Prostate gland (tissue), 2 donors: ENCODE measurements around the gene SLC25A26. TPM values are rescaled to one million over a fixed set of nuclear protein-coding genes. Genes with fewer than 3 reads are reported as not detected.

Experiments
- DNase-seq: peaks from one replicate; pipeline ENCODE4 v3.0.0-alpha.2; 2019; ENCODE audit warnings: low spot score
- H3K27ac ChIP-seq, 2 donors: fragments of 200-600 bp; sonication (generic); 2 replicates each; pipeline ENCODE4 v1.5.1; 2017 to 2019
- H3K27me3 ChIP-seq: fragments of 200-600 bp; sonication (generic); replicated peaks from 2 replicates; pipeline ENCODE4 v1.5.1; 2019; ENCODE audit not compliant: insufficient read depth
- H3K36me3 ChIP-seq, 2 donors: fragments of 200-600 bp; sonication (generic); 1 replicate in 1 of 2; 2 replicates in 1 of 2; pipeline versions ENCODE4 v1.5.1 to v1.8.1; 2017 to 2019
- H3K4me1 ChIP-seq: fragments of 200-600 bp; sonication (generic); replicated peaks from 2 replicates; pipeline ENCODE4 v1.5.1; 2019
- H3K4me3 ChIP-seq, 2 donors: fragments of 200-600 bp; sonication (generic); 2 replicates each; pipeline ENCODE4 v1.5.1; 2017 to 2019
- H3K9me3 ChIP-seq: fragments of 200-600 bp; sonication (generic); 2 replicates; pipeline ENCODE4 v1.5.1; 2017
- CTCF ChIP-seq, 4 experiments: fragments of 200-600 bp in 2 of 4; fragments of 450-650 bp in 2 of 4; sonication (generic) in 2 of 4; IDR thresholded peaks; 1 replicate in 3 of 4; 2 replicates in 1 of 4; pipeline ENCODE4 v1.5.1; 2016 to 2019; ENCODE audit warnings: antibody characterized with exemption in 4 of 4, mild to moderate bottlenecking in 2 of 4, moderate library complexity in 2 of 4
- POLR2A ChIP-seq: fragments of 450-650 bp; IDR thresholded peaks from one replicate; pipeline ENCODE4 v1.6.1; 2016; ENCODE audit warnings: antibody characterized with exemption, mild to moderate bottlenecking
- POLR2AphosphoS5 ChIP-seq: sonication (generic); formaldehyde crosslinking; IDR thresholded peaks from one replicate; pipeline ENCODE4 v1.6.1; 2017; ENCODE audit warnings: antibody characterized with exemption
- WGBS: methylation state at CpG from one replicate; pipeline ENCODE4 v1.1.5; 2018; 5-methylcytosine and 5-hydroxymethylcytosine counted together
- intact Hi-C: fragments of 100-400 bp; cut with DNase I; formaldehyde crosslinking; loops from one replicate; pipeline ENCODE4 v1.14.2; 2022
- total RNA-seq, 2 donors: library from RNA; depleted of rRNA; stranded (reverse); fragments of >200 nt; gene quantifications; one replicate each; pipeline ENCODE4 v1.1.0, GENCODE V29; 2016

Gene SLC25A26
- total RNA-seq, 2 donors from 2014 or later, result 24.4 to 32.3 TPM

DNA sequence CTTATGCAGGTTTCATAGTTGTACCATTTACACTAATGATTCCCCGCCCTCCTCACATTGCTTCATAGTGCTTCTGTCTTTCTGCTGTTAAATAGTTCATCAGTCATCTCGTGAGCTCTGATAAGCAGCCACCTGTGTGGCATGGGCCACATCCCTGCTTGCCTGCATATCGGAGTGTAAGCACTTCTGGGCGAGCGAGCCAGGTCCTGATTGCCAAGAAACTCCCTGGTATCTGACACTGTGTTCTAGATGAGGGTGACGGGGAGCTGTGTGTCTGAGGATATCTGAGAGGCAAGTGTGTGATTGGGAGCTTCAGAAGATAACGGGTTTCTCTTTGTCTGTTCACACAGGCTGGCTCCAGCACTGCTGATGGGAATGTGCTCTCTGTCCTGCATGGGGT lies 149.4 kb downstream of the SLC25A26 start:
- Histone ChIP-seq H3K4me3 (no peak overlapping the region), H3K27me3 (no peaks in the 10 kb centered on the region), H3K9me3 (no peaks in the 10 kb centered on the region), H3K27ac (no peak overlapping the region), H3K4me1 (no peaks in the 10 kb centered on the region), H3K36me3 (no peaks in the 10 kb centered on the region)
- intact Hi-C loops, result loop anchor here (10.0 kb wide), 1 partner anchor 95 kb away; no protein-coding TSS in a partner anchor
- 89% methylated on average over 7 of the region's 7 CpGs for WGBS
- TF ChIP-seq POLR2AphosphoS5, result no peak
- TF ChIP-seq CTCF (IDR thresholded peaks at IDR 0.05), result no peak
- TF ChIP-seq POLR2A, result no peak
- DNase-seq, result no peak

- no peaks in the 10 kb centered on the region for H3K36me3 ChIP-seq
- no peaks in the 10 kb centered on the region for H3K27me3 ChIP-seq
- WGBS, result 87% methylated on average over 7 of the region's 7 CpGs
- no peak overlapping the region for H3K27ac ChIP-seq
- no peaks in the 10 kb centered on the region for H3K9me3 ChIP-seq
- H3K4me3 ChIP-seq, result no peak overlapping the region
- intact Hi-C loops, result loop anchor here (10.0 kb wide), 1 partner anchor 97 kb away; no protein-coding TSS in a partner anchor
- TF ChIP-seq POLR2A (no peak), CTCF (IDR thresholded peaks at IDR 0.05) (no peak), POLR2AphosphoS5 (no peak)
- no peak for DNase-seq
- no peaks in the 10 kb centered on the region for H3K4me1 ChIP-seq
Measured at GRCh38 chr3:66371432-66371831, 150.6 kb downstream of the SLC25A26 start.

- Histone ChIP-seq H3K36me3 (peaks cover 0 to 4% of the 10 kb centered on the region in 2 donors), H3K4me1 (no peaks in the 10 kb centered on the region), H3K4me3 (no peak overlapping the region), H3K27me3 (no peaks in the 10 kb centered on the region), H3K27ac (no peak overlapping the region), H3K9me3 (no peaks in the 10 kb centered on the region)
- intact Hi-C loops, result loop anchor here (10.0 kb wide), 1 partner anchor 98 kb away; no protein-coding TSS in a partner anchor
- 62% methylated on average over 18 of the region's 18 CpGs for WGBS
- no peak for TF ChIP-seq POLR2A
- peak in 2 of 4 experiments; percentile 23 to 32 for TF ChIP-seq CTCF (IDR thresholded peaks at IDR 0.05)
- DNase-seq, result no peak
Measured at GRCh38 chr3:66372681-66373350, 152.0 kb downstream of the SLC25A26 start.

- no peak for TF ChIP-seq POLR2A
- no peak for TF ChIP-seq POLR2AphosphoS5
- TF ChIP-seq CTCF (IDR thresholded peaks at IDR 0.05), result no peak
Measured at GRCh38 chr3:66376568-66376967, 155.8 kb downstream of the SLC25A26 start.

DNA sequence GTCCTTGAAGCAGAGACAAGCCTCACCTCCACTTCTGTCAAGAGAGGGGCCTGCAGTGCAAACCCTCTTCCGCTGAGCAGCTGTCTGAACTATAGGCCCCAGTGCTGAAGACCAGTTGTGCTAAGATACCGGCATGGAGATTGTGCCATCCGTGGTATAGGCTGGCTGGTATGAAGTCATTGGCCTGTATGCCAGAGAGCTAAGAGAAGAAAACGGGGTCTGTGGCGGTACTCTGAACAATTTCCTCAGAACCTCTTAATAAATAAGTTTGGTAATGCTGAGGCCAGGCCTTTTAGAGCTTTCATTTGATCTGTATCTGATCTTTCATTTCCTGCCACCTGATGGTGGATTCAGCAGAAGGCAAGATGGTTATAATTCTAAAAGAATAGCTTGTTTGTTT lies 157.0 kb downstream of the SLC25A26 start:
- WGBS, result 81% methylated on average over 5 of the region's 5 CpGs
- intact Hi-C loops, result loop anchor here (10.0 kb wide), 1 partner anchor 103 kb away; no protein-coding TSS in a partner anchor
- Histone ChIP-seq H3K27me3 (no peaks in the 10 kb centered on the region), H3K4me3 (no peak overlapping the region), H3K4me1 (no peaks in the 10 kb centered on the region), H3K27ac (no peak overlapping the region), H3K9me3 (no peaks in the 10 kb centered on the region), H3K36me3 (peaks cover 19 to 32% of the 10 kb centered on the region in 2 donors)
- DNase-seq, result no peak
- TF ChIP-seq CTCF (IDR thresholded peaks at IDR 0.05), result no peak
- no peak for TF ChIP-seq POLR2AphosphoS5
- no peak for TF ChIP-seq POLR2A

More at GRCh38 chr3:66376568-66376967, 155.8 kb downstream of the SLC25A26 start:
- Histone ChIP-seq H3K36me3 (peaks cover 8 to 20% of the 10 kb centered on the region in 2 donors), H3K4me3 (no peak overlapping the region), H3K9me3 (no peaks in the 10 kb centered on the region), H3K27ac (no peak overlapping the region), H3K27me3 (no peaks in the 10 kb centered on the region), H3K4me1 (no peaks in the 10 kb centered on the region)
- 66% methylated on average over 2 of the region's 2 CpGs for WGBS
- intact Hi-C loops, result loop anchor here (10.0 kb wide), 1 partner anchor 102 kb away; no protein-coding TSS in a partner anchor
- DNase-seq, result no peak
